ENCODE data around the gene NLRP5. TPM values are rescaled to one million over a fixed set of nuclear protein-coding genes. Genes with fewer than 3 reads are reported as not detected.
"Not testable (repeated sequence)": the region's sequence is repeated elsewhere in the genome, so short reads cannot be mapped to it uniquely, and the experiment has no call there.

Gene NLRP5
- not detected for total RNA-seq

DNA sequence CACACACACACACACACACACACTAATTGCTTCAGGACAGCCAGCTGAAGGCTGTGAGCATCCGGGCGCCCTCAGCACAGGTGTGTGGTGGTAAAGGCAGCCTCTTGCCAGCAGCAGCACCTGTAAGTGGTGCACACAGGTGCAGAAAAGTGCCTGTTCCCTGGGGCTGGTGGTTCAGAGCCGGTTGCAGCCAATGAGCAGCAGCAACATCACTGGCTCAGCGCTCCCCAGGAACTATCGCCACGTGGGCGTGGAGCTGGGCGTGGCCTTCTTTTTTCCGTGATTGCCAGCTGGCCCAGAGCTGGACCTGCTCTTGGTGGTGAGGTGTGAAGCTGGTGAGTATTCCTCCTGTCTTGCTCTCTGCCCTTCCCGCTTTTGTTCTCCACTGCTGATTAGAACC, at the start of gene NLRP5:
Gene NLRP5 (plus strand): TSS at position 289 of the 400 bp plus-strand sequence.
- Histone ChIP-seq H3K9ac (ENCODE audit: low read depth in 1 of 3, low read length in 3 of 3) (no peak within 1 kb of the TSS), H3K36me3 (ENCODE audit: control insufficient read depth in 3 of 3, insufficient read depth in 3 of 3, low read length in 3 of 3) (no peaks in the 10 kb centered on the region), H3K4me3 (ENCODE audit: low read length in 3 of 3) (no peak within 1 kb of the TSS), H3K27ac (ENCODE audit: low read depth, low read length) (no peak within 1 kb of the TSS), H3K9me3 (ENCODE audit: control insufficient read depth in 3 of 3, low read length in 3 of 3) (peaks cover 0 to 7% (median 2%) of the 10 kb centered on the region in 3 donors), H3K4me1 (ENCODE audit: control insufficient read depth in 3 of 3, insufficient read depth in 3 of 3, low read length in 3 of 3) (no peaks in the 10 kb centered on the region), H3K27me3 (ENCODE audit: control insufficient read depth in 3 of 3, insufficient read depth in 3 of 3, low read length in 3 of 3) (no peaks in the 10 kb centered on the region)

DNA sequence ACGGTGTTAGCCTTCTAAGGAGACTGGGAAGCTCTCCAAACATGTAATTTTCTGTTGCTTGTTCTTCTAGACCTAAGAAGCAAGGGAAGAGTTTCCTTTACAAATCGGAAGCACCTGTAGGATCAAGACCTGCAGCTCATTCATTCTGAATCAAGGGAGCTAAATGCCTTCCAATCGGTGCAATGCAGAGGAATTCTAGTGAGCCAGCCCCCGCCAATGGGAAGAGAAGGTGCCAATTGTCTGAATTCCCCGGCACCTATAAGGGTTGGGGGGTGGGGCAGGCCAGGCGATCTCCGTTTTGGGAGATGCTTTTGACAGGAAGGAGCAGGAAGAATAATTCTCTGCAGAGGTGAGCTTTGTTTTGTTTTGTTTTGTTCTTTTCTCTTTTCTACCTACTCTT, 47.4 kb upstream of the NLRP5 start:
- Histone ChIP-seq H3K27ac (ENCODE audit: low read depth, low read length) (no peak overlapping the region), H3K9ac (ENCODE audit: low read depth in 1 of 3, low read length in 3 of 3) (no peak overlapping the region), H3K27me3 (ENCODE audit: control insufficient read depth in 3 of 3, insufficient read depth in 3 of 3, low read length in 3 of 3) (no peaks in the 10 kb centered on the region), H3K4me3 (ENCODE audit: low read length in 3 of 3) (no peak overlapping the region), H3K9me3 (ENCODE audit: control insufficient read depth in 3 of 3, low read length in 3 of 3) (peaks cover 0 to 5% (median 0%) of the 10 kb centered on the region in 3 donors), H3K4me1 (ENCODE audit: control insufficient read depth in 3 of 3, insufficient read depth in 3 of 3, low read length in 3 of 3) (no peaks in the 10 kb centered on the region), H3K36me3 (ENCODE audit: control insufficient read depth in 3 of 3, insufficient read depth in 3 of 3, low read length in 3 of 3) (no peaks in the 10 kb centered on the region)

DNA sequence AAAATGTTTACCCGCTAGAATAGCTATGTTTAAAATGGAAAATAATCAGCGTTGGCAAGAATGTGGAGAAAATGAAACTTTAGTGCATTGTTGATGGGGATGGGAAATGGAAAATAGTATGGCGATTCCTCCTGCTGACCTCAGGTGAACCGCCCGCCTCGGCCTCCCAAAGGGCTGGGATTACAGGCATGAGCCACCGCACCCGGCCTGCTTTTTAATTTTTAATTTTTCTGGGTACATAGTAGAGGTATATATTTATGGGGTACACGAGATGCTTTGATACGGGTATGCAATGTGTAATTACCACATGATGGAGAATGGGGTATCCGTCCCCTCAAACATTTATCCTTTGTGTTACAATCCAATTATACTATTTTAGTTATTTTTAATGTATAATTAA, 46.3 kb upstream of the NLRP5 start:
- peaks cover 0 to 5% (median 0%) of the 10 kb centered on the region in 3 donors for H3K9me3 ChIP-seq (ENCODE audit: control insufficient read depth in 3 of 3, low read length in 3 of 3)
- H3K36me3 ChIP-seq (ENCODE audit: control insufficient read depth in 3 of 3, insufficient read depth in 3 of 3, low read length in 3 of 3) = no peaks in the 10 kb centered on the region
- H3K4me3 ChIP-seq (ENCODE audit: low read length in 3 of 3) = no peak overlapping the region
- H3K27ac ChIP-seq (ENCODE audit: low read depth, low read length) = no peak overlapping the region
- H3K27me3 ChIP-seq (ENCODE audit: control insufficient read depth in 3 of 3, insufficient read depth in 3 of 3, low read length in 3 of 3) = no peaks in the 10 kb centered on the region
- no peaks in the 10 kb centered on the region for H3K4me1 ChIP-seq (ENCODE audit: control insufficient read depth in 3 of 3, insufficient read depth in 3 of 3, low read length in 3 of 3)
- no peak overlapping the region for H3K9ac ChIP-seq (ENCODE audit: low read depth in 1 of 3, low read length in 3 of 3)

DNA sequence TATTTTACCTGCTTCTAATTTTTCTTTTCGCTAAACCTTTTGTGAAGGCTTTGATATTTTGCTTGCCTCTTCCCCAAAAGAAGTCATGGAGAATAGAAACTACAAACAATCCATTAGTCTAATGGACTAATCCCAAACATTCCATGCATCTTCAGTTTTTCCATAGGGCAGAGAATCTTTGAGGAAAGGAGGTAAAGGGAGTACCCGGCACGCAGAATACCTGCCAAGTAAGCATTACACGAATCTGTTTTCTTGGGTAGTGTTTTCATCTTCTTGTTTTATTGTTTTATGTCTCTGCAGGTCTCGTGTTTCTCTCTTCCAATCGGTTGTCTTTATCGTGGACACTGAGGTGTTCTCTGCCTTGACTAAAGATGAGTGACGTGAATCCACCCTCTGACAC, 39.0 kb upstream of the NLRP5 start, which contains the start of gene NLRP8:
Gene NLRP8 (plus strand): TSS at position 301 of the 400 bp plus-strand sequence.
- Histone ChIP-seq H3K4me1 (ENCODE audit: control insufficient read depth in 3 of 3, insufficient read depth in 3 of 3, low read length in 3 of 3) (no peaks in the 10 kb centered on the region), H3K9ac (ENCODE audit: low read depth in 1 of 3, low read length in 3 of 3) (no peak within 1 kb of the TSS), H3K4me3 (ENCODE audit: low read length in 3 of 3) (no peak within 1 kb of the TSS), H3K27ac (ENCODE audit: low read depth, low read length) (no peak within 1 kb of the TSS), H3K36me3 (ENCODE audit: control insufficient read depth in 3 of 3, insufficient read depth in 3 of 3, low read length in 3 of 3) (no peaks in the 10 kb centered on the region), H3K27me3 (ENCODE audit: control insufficient read depth in 3 of 3, insufficient read depth in 3 of 3, low read length in 3 of 3) (no peaks in the 10 kb centered on the region), H3K9me3 (ENCODE audit: control insufficient read depth in 3 of 3, low read length in 3 of 3) (no peaks in the 10 kb centered on the region)

DNA sequence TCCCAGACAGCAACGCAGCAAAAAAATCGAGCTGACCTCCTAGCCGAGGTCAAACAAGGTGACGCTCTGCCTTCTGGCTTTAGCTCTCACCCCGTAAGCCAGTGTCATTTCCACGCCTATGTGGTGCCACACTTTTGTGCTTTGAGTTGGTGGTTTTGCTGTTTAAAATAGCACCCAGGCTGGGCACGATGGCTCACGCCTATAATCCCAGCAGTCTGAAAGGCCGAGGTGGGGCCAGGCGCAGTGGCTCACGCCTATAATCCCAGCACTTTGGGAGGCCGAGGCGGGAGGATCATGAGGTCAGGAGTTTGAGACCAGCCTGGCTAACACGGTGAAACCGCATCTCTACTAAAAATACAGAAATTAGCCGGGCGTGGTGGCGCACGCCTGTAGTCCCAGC, 36.0 kb upstream of the NLRP5 start:
- not testable (repeated sequence) for H3K4me3 ChIP-seq (ENCODE audit: low read length in 3 of 3); H3K27me3 ChIP-seq (ENCODE audit: control insufficient read depth in 3 of 3, insufficient read depth in 3 of 3, low read length in 3 of 3); H3K36me3 ChIP-seq (ENCODE audit: control insufficient read depth in 3 of 3, insufficient read depth in 3 of 3, low read length in 3 of 3); H3K9ac ChIP-seq (ENCODE audit: low read depth in 1 of 3, low read length in 3 of 3); H3K9me3 ChIP-seq (ENCODE audit: control insufficient read depth in 3 of 3, low read length in 3 of 3); H3K4me1 ChIP-seq (ENCODE audit: control insufficient read depth in 3 of 3, insufficient read depth in 3 of 3, low read length in 3 of 3); H3K27ac ChIP-seq (ENCODE audit: low read depth, low read length)

DNA sequence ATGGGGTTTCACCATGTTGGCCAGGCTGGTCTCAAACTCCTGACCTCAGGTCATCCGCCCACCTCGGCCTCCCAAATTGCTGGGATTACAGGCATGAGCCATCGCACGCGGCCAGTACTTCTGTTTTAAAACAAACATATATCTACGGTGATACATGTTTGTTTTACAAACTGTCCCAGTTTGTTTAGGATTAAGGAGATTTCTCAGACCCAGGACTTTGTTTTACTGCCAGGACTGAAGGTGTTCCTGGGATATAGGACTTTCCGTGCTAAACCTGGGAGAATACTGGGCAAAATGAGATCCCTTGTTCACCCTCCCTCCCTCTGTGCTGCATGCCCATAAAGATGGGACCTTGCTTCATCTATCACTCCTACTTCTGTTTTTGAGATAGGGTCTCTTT, 30.1 kb upstream of the NLRP5 start:
- peaks cover 0 to 2% (median 0%) of the 10 kb centered on the region in 3 donors for H3K9me3 ChIP-seq (ENCODE audit: control insufficient read depth in 3 of 3, low read length in 3 of 3)
- no peaks in the 10 kb centered on the region for H3K36me3 ChIP-seq (ENCODE audit: control insufficient read depth in 3 of 3, insufficient read depth in 3 of 3, low read length in 3 of 3)
- no peak overlapping the region for H3K27ac ChIP-seq (ENCODE audit: low read depth, low read length)
- H3K9ac ChIP-seq (ENCODE audit: low read depth in 1 of 3, low read length in 3 of 3) = no peak overlapping the region
- H3K4me1 ChIP-seq (ENCODE audit: control insufficient read depth in 3 of 3, insufficient read depth in 3 of 3, low read length in 3 of 3) = no peaks in the 10 kb centered on the region
- H3K27me3 ChIP-seq (ENCODE audit: control insufficient read depth in 3 of 3, insufficient read depth in 3 of 3, low read length in 3 of 3) = no peaks in the 10 kb centered on the region
- H3K4me3 ChIP-seq (ENCODE audit: low read length in 3 of 3) = no peak overlapping the region

DNA sequence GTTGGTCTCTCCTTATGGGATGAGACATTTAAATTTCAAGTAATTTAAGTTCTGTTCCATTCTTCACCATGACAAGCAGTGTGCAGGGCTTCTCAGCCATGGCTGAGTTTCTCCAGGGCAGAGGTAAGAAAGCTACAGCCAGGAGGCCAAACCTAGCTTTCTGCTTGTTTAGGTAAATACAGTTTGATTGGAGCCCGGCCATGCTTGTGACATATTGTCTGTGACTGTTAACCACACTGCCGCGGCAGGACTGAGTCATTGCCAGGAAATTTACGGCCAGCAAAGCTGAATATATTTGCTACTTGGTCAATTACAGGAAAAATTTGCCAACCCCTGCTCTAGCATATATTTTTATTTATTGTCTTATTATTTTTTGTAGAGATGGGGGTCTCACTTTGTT, 28.2 kb upstream of the NLRP5 start:
- Histone ChIP-seq H3K4me1 (ENCODE audit: control insufficient read depth in 3 of 3, insufficient read depth in 3 of 3, low read length in 3 of 3) (no peaks in the 10 kb centered on the region), H3K9me3 (ENCODE audit: control insufficient read depth in 3 of 3, low read length in 3 of 3) (peaks cover 0 to 2% (median 0%) of the 10 kb centered on the region in 3 donors), H3K9ac (ENCODE audit: low read depth in 1 of 3, low read length in 3 of 3) (no peak overlapping the region), H3K27ac (ENCODE audit: low read depth, low read length) (no peak overlapping the region), H3K36me3 (ENCODE audit: control insufficient read depth in 3 of 3, insufficient read depth in 3 of 3, low read length in 3 of 3) (no peaks in the 10 kb centered on the region), H3K4me3 (ENCODE audit: low read length in 3 of 3) (no peak overlapping the region), H3K27me3 (ENCODE audit: control insufficient read depth in 3 of 3, insufficient read depth in 3 of 3, low read length in 3 of 3) (no peaks in the 10 kb centered on the region)

DNA sequence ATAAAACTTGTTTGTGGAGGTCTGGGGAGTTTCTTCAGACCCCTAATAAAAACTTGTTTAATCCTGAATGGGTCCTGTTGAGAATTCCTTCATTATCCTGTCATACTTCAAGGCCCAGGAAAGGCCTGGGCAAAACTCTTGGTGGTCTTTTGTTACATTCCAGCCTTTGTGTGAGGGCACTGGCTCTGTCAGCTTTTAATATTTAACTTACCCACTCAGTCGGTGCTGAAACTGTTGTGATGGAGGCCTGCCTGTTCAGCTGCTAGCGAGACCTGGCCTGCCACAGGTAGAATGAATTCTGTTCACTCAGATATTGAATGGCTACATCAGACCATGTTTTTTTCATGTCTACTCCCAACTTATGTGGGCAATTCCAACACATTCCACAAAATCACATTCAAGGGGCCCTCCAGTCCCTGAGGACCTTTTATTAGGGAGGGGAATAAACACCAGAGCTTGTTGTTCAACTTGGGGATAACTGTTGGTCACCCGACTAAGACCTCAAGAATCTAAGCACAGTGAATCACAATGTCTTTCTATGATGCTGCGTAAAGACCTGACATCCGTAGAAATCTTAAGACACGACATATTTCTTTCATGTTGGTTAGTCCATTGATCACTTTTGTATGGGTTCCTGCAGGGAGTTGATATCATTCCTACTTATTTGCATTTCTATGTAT, 26.4 kb upstream of the NLRP5 start:
- Histone ChIP-seq H3K36me3 (ENCODE audit: control insufficient read depth in 3 of 3, insufficient read depth in 3 of 3, low read length in 3 of 3) (no peaks in the 10 kb centered on the region), H3K4me1 (ENCODE audit: control insufficient read depth in 3 of 3, insufficient read depth in 3 of 3, low read length in 3 of 3) (no peaks in the 10 kb centered on the region), H3K9me3 (ENCODE audit: control insufficient read depth in 3 of 3, low read length in 3 of 3) (peaks cover 0 to 2% (median 0%) of the 10 kb centered on the region in 3 donors), H3K4me3 (ENCODE audit: low read length in 3 of 3) (no peak overlapping the region), H3K9ac (ENCODE audit: low read depth in 1 of 3, low read length in 3 of 3) (no peak overlapping the region), H3K27ac (ENCODE audit: low read depth, low read length) (no peak overlapping the region), H3K27me3 (ENCODE audit: control insufficient read depth in 3 of 3, insufficient read depth in 3 of 3, low read length in 3 of 3) (no peaks in the 10 kb centered on the region)

DNA sequence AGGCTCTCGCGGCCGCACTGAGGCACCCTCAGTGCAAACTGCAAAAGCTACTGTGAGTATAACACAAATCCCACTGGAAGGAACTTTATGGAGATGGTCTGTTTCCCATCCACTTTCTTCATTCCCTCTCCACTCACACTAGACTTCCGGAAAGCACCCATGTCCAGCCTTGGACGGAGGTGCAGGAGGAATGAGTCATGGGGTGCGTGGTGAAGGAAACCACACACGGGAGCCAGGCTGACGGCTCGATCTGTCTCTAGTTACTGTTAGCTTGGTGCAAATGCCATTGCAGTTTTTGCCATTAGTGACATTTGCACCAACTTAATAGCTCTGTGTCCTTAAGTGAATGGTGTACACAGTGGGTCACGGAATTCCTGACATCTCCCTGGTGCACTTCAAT, 24.4 kb upstream of the NLRP5 start:
- Histone ChIP-seq H3K9me3 (ENCODE audit: control insufficient read depth in 3 of 3, low read length in 3 of 3) (peaks cover 0 to 3% (median 2%) of the 10 kb centered on the region in 3 donors), H3K27ac (ENCODE audit: low read depth, low read length) (no peak overlapping the region), H3K4me3 (ENCODE audit: low read length in 3 of 3) (no peak overlapping the region), H3K9ac (ENCODE audit: low read depth in 1 of 3, low read length in 3 of 3) (no peak overlapping the region), H3K27me3 (ENCODE audit: control insufficient read depth in 3 of 3, insufficient read depth in 3 of 3, low read length in 3 of 3) (no peaks in the 10 kb centered on the region), H3K4me1 (ENCODE audit: control insufficient read depth in 3 of 3, insufficient read depth in 3 of 3, low read length in 3 of 3) (no peaks in the 10 kb centered on the region), H3K36me3 (ENCODE audit: control insufficient read depth in 3 of 3, insufficient read depth in 3 of 3, low read length in 3 of 3) (no peaks in the 10 kb centered on the region)

DNA sequence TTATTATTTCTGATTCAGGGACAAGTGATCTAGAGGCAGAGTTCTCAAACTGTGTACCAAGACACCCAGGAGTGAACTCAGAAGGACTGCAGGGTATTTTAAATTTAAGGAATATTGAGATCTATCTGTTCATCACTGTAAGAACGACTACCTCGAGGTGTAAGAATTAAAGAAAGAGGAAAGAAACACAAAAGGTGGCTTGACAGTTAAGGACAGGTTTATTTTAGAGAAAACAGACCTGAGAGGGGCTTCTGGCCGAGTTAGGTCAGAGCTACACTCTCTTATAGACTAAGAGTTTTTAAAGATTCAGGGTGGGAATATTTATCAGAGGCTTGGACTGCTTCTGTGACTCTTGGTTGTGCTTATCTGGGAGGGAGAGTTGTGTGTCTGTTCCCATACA, 12.6 kb upstream of the NLRP5 start:
- no peak overlapping the region for H3K9ac ChIP-seq (ENCODE audit: low read depth in 1 of 3, low read length in 3 of 3)
- no peak overlapping the region for H3K4me3 ChIP-seq (ENCODE audit: low read length in 3 of 3)
- H3K4me1 ChIP-seq (ENCODE audit: control insufficient read depth in 3 of 3, insufficient read depth in 3 of 3, low read length in 3 of 3) = no peaks in the 10 kb centered on the region

More for the DNA sequence above, 12.6 kb upstream of the NLRP5 start:
- no peak overlapping the region for H3K27ac ChIP-seq (ENCODE audit: low read depth, low read length)
- no peaks in the 10 kb centered on the region for H3K27me3 ChIP-seq (ENCODE audit: control insufficient read depth in 3 of 3, insufficient read depth in 3 of 3, low read length in 3 of 3)
- peaks cover under 1 to 1% (median under 1%) of the 10 kb centered on the region in 3 donors for H3K9me3 ChIP-seq (ENCODE audit: control insufficient read depth in 3 of 3, low read length in 3 of 3)
- H3K36me3 ChIP-seq (ENCODE audit: control insufficient read depth in 3 of 3, insufficient read depth in 3 of 3, low read length in 3 of 3) = no peaks in the 10 kb centered on the region

Data from skeletal muscle tissue (tissue), 4 donors.